DND-41 (cell line): ENCODE results near the gene E2F2.

Experiments used
- ATAC-seq: fragments of 200-7000 bp; cut with Tn5 transposase; 3 replicates; pipeline ENCODE4 v1.9.1; 2021; ENCODE audit warnings: low read depth; ENCODE audit not compliant: insufficient read depth
- DNase-seq: peaks from one replicate; pipeline ENCODE4 v3.0.0-alpha.2; 2020
- H2AFZ ChIP-seq: 2 replicates; pipeline ENCODE4 v1.6.0; 2012; ENCODE audit warnings: low read depth, low read length
- H3K27ac ChIP-seq: 2 replicates; pipeline ENCODE4 v1.5.1; 2012; ENCODE audit warnings: low read length, inconsistent platforms
- H3K27me3 ChIP-seq: fragments of 200-600 bp; sonication (generic); 2 replicates; pipeline ENCODE4 v1.6.0; 2012; ENCODE audit warnings: low read length, mild to moderate bottlenecking, inconsistent platforms; ENCODE audit not compliant: insufficient read depth, poor library complexity
- H3K36me3 ChIP-seq: 2 replicates; pipeline ENCODE4 v1.5.1; 2012; ENCODE audit warnings: low read length, inconsistent platforms; ENCODE audit not compliant: insufficient read depth
- H3K4me1 ChIP-seq: 2 replicates; pipeline ENCODE4 v1.5.1; 2012; ENCODE audit warnings: mild to moderate bottlenecking, low read length; ENCODE audit not compliant: insufficient read depth
- H3K4me2 ChIP-seq: 2 replicates; pipeline ENCODE4 v1.6.0; 2012; ENCODE audit warnings: mild to moderate bottlenecking, moderate library complexity, low read length, inconsistent platforms; ENCODE audit not compliant: insufficient read depth
- H3K4me3 ChIP-seq, 2 experiments: fragments of 200-600 bp in 1 of 2; shearing (Covaris generic) in 1 of 2; 2 replicates each; pipeline ENCODE4 v1.5.1; 2012 to 2016; ENCODE audit warnings: inconsistent platforms in 2 of 2, low read length in 2 of 2, mild to moderate bottlenecking in 2 of 2, low read depth in 1 of 2, moderate library complexity in 1 of 2
- H3K79me2 ChIP-seq: 2 replicates; pipeline ENCODE4 v1.6.0; 2012; ENCODE audit warnings: low read length, inconsistent platforms; ENCODE audit not compliant: insufficient read depth
- H3K9ac ChIP-seq: 2 replicates; pipeline ENCODE4 v1.6.0; 2012; ENCODE audit warnings: low read depth, mild to moderate bottlenecking, inconsistent platforms, low read length, moderate library complexity
- H3K9me3 ChIP-seq: 2 replicates; pipeline ENCODE4 v1.5.1; 2012; ENCODE audit warnings: low read length, moderate library complexity, mild to moderate bottlenecking, inconsistent platforms; ENCODE audit not compliant: insufficient read depth, severe bottlenecking
- H4K20me1 ChIP-seq: 2 replicates; pipeline ENCODE4 v1.6.0; 2012; ENCODE audit warnings: low read length; ENCODE audit not compliant: insufficient read depth
- EZH2 ChIP-seq: IDR thresholded peaks from 3 replicates; pipeline ENCODE4 v1.6.1; 2012; ENCODE audit warnings: borderline replicate concordance, low read depth, mild to moderate bottlenecking, moderate library complexity, low read length, inconsistent platforms; ENCODE audit not compliant: severe bottlenecking
- TF ChIP-seq, protein P1 (sequence below): IDR thresholded peaks from 2 replicates; pipeline ENCODE4 v1.5.1; 2012; ENCODE audit warnings: borderline replicate concordance, low read length, moderate library complexity, mild to moderate bottlenecking; ENCODE audit not compliant: poor library complexity, severe bottlenecking; ENCODE audit errors: extremely low read depth

E2F2 gene

DNA sequence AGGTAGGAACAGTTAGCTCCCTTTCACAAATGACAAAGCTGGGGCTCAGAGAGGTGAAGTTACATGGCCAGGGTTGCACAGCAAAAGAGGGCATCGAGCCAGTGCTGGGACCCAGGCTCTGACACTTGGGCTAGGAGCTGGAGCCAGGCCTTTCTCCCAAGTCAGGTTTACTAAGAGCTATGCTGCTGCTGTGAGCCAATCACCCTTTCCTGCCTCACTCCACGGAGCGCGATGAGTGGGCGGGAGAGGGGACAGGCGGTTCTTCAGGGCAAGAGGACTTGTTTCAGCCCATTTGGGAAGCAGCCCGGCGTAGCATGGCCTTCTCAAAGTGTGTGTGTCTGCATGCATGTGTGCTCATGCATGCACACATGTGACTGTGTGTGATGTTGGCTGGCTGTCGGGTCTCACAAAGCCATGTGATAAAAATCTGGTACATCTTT, 17.7 kb upstream of the E2F2 start:
- ATAC-seq (no peak), DNase-seq (no peak)
- TF ChIP-seq EZH2: no peak
- TF ChIP-seq, protein P1, sequence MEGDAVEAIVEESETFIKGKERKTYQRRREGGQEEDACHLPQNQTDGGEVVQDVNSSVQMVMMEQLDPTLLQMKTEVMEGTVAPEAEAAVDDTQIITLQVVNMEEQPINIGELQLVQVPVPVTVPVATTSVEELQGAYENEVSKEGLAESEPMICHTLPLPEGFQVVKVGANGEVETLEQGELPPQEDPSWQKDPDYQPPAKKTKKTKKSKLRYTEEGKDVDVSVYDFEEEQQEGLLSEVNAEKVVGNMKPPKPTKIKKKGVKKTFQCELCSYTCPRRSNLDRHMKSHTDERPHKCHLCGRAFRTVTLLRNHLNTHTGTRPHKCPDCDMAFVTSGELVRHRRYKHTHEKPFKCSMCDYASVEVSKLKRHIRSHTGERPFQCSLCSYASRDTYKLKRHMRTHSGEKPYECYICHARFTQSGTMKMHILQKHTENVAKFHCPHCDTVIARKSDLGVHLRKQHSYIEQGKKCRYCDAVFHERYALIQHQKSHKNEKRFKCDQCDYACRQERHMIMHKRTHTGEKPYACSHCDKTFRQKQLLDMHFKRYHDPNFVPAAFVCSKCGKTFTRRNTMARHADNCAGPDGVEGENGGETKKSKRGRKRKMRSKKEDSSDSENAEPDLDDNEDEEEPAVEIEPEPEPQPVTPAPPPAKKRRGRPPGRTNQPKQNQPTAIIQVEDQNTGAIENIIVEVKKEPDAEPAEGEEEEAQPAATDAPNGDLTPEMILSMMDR: no peak
- Histone ChIP-seq H3K4me1 (peaks cover 4% of the 10 kb centered on the region), H3K4me3 (no peak overlapping the region), H3K9ac (no peak overlapping the region), H3K27me3 (no peaks in the 10 kb centered on the region), H3K27ac (no peak overlapping the region), H4K20me1 (no peaks in the 10 kb centered on the region), H3K79me2 (no peaks in the 10 kb centered on the region), H3K9me3 (no peaks in the 10 kb centered on the region), H3K36me3 (no peaks in the 10 kb centered on the region), H2AFZ (0 out of 2 replicates have a peak overlapping the region, but pooled peaks have one; percentile 6), H3K4me2 (no peak overlapping the region)

DNA sequence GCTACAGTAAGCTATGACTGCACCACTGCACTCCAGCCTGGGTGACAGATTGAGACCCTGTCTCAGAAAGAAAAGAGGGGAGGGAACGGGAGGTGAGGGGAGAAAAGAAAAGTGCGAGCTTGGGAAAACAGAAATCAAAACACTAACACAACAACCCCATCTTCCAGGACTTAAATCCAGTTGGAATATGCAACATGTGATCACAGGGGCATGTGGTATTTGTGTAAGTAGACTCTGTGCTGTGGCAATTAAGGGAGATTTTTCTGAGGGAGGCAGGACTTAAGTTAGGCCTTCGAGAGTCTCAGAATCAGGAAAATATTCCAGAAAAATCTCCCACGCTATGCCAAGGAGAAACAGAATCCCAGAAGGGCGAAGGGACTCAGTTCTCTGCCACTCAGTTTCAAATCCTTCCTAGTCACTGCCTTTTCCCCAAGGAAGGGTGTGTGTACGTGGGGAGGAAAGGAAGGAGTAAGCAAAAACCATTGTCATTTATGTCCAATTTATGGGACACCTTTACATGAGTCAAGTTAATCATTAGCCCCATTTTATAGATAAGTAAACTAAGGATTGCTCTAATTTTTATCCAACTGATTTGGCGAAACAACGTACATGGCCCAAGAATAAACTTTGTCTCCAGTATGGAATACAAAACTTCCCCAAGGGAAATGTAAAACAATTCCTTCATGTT, 16.0 kb upstream of the E2F2 start:
- H3K4me2 ChIP-seq: no peak overlapping the region
- no peaks in the 10 kb centered on the region for H3K9me3 ChIP-seq
- H3K4me1 ChIP-seq: no peaks in the 10 kb centered on the region
- no peak for DNase-seq
- no peak overlapping the region for H3K4me3 ChIP-seq
- no peak overlapping the region for H2AFZ ChIP-seq
- no peak for ATAC-seq
- H3K27ac ChIP-seq: no peak overlapping the region
- no peaks in the 10 kb centered on the region for H3K27me3 ChIP-seq
- no peaks in the 10 kb centered on the region for H3K36me3 ChIP-seq
- no peaks in the 10 kb centered on the region for H4K20me1 ChIP-seq
- H3K9ac ChIP-seq: no peak overlapping the region
- no peak for TF ChIP-seq EZH2
- no peaks in the 10 kb centered on the region for H3K79me2 ChIP-seq

DNA sequence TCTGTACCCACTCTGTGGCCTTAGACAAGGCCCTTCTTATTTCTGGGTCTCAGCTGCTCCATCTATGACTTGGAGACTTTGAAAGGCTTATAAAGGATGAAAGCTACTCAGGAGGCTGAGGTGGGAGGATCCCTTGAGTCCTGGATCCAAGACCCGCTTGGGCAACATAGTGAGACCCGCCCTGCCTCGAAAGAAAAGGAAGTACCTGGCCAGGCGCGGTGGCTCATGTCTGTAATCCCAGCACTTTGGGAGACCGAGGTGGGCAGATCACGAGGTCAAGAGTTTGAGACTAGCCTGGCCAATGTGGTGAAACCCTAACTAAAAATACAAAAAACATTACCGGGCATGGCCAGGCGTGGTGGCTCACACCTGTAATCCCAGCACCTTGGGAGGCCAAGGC, 14.8 kb upstream of the E2F2 start:
- no peak overlapping the region for H3K4me3 ChIP-seq
- H3K4me2 ChIP-seq: no peak overlapping the region
- TF ChIP-seq, protein P1: no peak
- TF ChIP-seq EZH2: no peak
- H4K20me1 ChIP-seq: no peaks in the 10 kb centered on the region
- H3K27me3 ChIP-seq: no peaks in the 10 kb centered on the region
- no peaks in the 10 kb centered on the region for H3K9me3 ChIP-seq
- no peaks in the 10 kb centered on the region for H3K36me3 ChIP-seq
- H3K79me2 ChIP-seq: no peaks in the 10 kb centered on the region
- H3K4me1 ChIP-seq: no peaks in the 10 kb centered on the region
- H2AFZ ChIP-seq: no peak overlapping the region
- DNase-seq (no peak), ATAC-seq (no peak)
- H3K27ac ChIP-seq: no peak overlapping the region
- H3K9ac ChIP-seq: no peak overlapping the region

DNA sequence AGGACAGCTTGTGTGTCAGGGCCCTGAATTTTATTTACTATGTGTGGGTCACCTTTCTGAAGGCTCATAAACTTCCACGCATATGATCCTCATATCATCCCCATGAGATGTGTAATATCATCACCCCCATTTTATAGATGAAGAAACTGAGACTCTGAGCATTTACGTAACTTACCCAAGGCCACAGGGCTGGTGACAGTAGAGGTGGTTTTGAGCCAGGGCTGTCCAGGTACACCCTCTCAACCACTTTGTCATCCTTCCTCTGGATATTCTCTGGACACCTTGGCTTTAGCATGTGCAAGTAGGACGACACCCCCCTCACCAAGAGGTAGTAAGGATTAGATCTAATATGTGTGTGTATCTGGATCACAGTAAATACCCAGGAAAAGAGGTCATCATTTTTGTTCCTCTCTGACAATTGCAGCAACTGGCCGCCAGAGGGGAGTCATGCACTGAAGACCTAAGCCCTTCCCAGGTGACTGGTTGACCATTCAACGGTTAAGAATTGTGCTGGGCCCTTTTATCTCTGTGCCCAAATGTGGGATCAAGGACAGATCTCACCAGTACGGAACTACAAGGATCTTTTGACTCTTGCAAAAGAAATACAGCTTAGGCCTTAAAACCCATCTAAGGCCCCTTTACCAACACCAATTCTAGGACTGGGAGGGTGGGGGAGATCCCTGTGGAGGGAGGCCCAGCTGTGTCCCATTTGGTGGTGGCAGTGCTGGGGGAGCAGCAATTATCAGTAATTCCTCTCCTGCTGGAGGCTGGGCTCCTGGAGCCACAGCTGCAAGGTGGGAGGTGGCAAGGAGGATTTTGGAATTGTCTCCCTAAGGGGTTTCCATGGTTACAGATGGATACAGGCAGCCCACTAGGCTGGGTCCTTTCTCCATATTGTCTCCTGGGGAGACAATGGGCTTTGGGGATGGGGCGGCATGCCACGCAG, 13.7 kb upstream of the E2F2 start:
- Histone ChIP-seq H4K20me1 (no peaks in the 10 kb centered on the region), H3K4me2 (no peak overlapping the region), H2AFZ (no peak overlapping the region), H3K4me3 (no peak overlapping the region), H3K27ac (peak overlapping the region; percentile 18; the same call in 1 of the 2 replicates), H3K9ac (no peak overlapping the region), H3K9me3 (no peaks in the 10 kb centered on the region), H3K27me3 (no peaks in the 10 kb centered on the region), H3K79me2 (no peaks in the 10 kb centered on the region), H3K4me1 (peaks cover 7% of the 10 kb centered on the region), H3K36me3 (no peaks in the 10 kb centered on the region)
- TF ChIP-seq, protein P1: peak; percentile 98
- no peak for TF ChIP-seq EZH2
- DNase-seq (peak; percentile 76), ATAC-seq (peak; percentile 50)
